Measurements from ENCODE around the gene UBE2E2.
A peak's percentile ranks its signal among the peaks of the same experiment; 100 is the strongest.

UBE2E2 gene

DNA sequence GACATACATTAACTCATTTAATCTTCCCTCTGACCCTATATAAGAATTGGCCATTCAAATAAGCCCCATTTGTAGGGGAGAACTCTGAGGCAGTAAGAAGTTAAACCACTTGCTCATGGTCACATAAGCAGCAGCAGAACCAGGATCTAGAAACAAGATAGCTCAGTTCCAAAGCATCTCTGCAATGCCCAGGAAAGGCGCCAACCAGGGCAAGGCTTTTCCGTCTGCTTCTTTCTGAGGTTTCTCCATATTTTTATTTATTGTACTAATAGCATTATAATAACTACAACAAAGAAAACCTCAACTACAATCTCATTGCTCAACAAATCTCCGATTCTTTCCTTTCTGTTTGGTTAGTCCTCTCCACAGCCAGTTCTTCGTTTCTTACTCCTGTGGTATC is 4.3 kb upstream of the UBE2E2 start:
- no peak for DNase-seq

DNA sequence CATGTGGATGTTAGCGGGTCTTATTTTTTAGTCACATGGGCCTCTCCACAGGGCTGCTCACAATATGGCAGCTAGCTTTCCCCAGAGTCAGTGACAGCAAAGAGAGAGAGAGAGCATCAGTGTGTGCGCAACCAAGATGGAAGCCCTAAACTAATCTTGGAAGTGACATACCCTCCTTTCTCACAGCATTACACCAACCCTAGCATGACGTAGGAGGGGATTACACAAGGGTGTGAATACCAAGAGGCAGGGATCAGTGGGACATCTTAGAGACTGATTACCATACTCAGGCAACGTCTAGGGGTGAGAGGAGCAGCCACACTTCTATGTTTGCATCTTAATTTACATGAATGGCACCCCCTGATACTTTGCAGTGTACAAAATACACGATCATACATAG is 3.5 kb upstream of the UBE2E2 start:
- DNase-seq, result no peak

DNA sequence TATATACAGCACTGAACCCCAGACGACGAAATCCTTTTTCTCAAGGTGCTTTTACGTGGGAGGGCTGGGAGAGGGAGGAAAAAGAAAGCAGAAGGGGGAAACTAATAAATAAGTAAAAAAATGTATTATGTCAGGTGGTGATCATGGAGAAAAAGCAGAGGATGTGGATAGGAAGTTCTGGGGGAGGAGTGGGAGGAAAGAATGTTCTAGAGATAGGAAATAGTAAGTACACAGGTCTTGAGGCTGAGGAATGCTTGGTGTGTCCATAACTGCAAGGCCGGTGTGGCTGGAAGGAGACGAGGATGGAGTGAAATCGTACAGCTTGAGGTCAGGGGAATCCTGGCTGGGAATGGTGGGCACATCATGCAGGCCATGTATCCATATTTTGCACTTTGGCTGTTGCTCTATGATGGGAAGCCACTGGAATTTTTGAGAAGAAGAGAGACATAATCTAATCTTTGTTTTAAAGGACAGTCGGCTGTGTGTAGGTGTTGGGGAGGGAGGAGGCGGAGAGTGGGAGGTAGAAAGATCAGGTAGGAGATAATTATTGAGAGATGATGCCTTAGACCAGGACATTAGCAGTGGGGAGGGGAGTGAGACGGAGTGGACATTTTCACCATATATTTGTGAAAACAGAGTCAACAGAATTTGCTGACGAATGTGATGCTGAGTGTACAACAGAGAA is 1.8 kb upstream of the UBE2E2 start:
- no peak for DNase-seq

DNA sequence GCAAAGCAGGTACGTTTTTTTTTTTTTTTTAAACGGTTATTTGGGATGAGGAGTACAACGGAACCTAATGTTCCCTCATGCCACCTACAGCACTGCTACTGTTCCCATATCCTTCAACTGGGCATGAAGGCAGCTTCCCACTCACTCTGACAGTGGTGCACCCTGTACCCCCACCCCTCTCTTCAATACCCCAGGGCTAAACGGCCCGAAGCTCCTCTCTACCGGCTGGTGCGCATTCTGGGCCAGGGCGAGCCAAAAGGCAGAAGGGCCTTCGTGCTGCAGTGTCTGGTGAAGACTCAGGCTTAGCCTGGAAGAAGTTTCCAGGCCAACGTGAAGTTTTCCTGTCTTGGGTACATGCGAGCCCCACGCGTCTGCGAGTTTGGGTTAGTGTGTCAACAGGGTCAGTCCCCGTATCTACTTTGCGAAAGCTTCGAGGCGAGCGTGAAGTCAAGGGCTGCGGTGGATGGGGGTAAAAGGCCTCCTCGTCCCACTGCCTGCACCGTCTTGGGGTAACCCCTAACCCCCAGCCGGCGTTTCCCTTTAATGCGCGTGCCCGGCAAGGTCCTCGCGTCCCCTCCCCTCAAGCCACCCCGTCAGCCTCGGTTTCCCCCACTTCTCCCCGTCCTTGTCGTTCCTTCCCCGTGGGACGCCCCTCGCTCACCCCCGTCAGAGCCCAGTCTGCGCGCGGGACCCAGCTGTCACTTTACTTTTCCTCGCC is 765 bp upstream of the UBE2E2 start:
- no peak for DNase-seq

DNA sequence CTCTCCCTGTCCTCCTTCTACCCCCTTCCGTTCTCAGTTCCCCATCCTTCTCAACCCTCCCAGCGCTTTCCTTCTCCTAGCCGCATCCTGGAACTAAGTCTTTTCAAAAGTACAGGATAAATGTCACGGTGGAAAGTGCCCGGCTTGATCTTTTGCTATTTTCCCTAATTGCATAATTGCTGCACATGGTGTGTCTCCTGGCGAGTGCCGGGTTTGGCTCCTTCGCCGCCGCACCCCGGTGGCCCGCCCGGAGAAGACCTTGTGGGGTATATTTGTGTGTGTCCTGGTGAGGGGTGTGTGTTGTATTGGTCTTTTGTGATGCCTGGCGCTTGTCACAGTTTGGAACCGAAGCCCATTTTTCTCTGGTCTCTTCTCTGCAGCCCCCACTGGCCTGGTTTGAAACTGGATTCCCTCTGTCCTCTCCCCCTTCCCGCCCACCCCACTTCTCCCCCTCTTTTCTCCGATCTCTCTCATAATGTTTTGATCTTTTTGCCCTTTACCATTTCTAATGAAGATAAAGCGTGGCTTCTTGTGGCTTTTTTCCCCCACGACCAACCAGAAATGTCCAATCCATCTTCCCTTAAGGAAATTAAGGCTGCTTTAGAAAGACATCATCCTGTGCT is 692 bp downstream of the UBE2E2 start:
- no peak for DNase-seq

DNA sequence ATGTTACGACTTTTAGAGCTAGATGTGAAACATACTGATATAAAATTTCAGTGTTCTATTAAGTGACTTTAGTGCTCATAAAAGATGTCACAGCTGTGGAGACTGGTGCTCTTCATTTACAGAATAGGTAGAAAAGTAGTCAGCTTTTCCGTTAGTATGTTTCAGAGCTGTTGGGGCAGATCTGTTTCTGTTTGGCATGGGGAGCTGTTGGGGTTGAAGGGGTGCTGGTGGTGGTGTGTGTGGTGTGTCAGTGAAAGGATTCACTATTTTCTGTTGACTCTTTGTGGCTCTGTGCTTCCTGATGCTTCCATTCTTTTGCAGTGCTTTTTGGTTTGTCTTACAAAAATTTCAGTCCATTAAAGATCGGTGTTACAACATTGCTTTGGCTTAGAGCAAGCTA is 3.2 kb downstream of the UBE2E2 start:
- no peak for DNase-seq

DNA sequence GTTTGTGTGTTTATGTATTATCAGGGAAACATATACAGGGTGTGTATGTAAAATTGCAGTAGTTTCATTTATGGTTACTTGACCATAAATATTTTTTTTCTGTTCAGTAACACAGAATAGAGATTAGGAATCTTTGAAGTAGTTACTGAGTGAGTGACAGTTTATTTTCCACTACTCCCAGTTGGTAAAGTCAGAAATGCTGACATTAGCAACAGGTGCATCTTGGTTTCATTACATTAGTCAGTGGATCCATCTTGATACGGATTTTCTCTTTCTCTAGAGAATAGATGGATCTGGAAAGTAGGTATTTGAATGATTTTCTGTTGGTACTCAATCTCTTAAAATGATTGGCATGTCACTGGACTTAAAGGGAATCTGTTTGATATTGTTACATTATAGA is 6.0 kb downstream of the UBE2E2 start:
- no peak for DNase-seq

DNA sequence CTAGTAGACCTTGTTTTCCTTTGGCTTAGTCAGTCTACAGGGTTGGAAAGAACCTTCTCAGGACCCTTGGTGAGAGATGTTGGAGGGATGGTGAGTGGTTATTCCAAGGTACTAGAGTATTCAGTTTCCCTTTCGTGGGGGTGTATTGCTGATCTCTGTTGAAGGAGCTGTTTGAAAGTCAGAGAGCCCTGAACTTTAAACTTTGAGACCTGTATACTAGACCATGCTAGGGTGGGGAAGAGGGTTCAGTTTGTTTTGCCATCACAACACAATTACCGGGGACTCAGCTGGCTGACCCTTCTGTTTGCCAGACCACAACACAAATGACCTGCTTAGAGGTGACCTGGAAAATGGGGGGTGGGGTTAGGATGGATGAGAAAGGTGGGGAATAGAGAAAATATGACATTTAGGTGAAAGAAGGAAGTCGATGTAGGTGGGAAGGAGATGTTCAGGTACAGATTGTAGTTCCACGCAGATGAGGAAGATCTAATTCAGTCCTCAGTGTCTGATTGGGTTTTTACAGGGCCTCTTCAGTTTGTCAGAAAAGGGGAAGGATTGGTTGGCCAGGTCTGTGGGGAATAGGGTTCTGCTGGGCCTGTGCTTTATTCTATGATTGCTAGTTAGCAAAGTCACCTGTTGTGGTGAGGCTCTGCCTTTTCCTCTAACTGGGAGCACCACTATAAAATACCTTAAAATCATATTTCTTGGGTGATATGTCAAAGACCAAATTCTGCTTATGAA is 6.8 kb downstream of the UBE2E2 start:
- no peak for DNase-seq

DNA sequence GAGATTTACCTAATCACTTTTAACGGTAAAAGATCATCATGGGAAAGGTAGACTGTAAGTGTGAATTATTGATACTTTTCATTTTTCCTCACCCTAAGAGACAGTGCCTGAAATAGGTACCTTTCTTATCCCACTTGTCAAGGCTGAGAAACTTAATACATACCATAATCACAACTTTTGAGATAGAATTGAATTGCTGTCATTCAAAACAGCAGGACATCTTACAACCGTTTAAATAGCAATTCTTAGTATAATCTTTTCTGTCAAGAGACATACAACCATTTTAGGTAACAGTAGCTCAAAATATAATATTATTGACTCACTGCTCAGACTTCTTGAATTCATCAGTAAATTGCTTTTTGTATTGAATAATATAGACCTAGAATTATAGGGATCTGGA is 10.7 kb downstream of the UBE2E2 start:
- DNase-seq, result no peak

DNA sequence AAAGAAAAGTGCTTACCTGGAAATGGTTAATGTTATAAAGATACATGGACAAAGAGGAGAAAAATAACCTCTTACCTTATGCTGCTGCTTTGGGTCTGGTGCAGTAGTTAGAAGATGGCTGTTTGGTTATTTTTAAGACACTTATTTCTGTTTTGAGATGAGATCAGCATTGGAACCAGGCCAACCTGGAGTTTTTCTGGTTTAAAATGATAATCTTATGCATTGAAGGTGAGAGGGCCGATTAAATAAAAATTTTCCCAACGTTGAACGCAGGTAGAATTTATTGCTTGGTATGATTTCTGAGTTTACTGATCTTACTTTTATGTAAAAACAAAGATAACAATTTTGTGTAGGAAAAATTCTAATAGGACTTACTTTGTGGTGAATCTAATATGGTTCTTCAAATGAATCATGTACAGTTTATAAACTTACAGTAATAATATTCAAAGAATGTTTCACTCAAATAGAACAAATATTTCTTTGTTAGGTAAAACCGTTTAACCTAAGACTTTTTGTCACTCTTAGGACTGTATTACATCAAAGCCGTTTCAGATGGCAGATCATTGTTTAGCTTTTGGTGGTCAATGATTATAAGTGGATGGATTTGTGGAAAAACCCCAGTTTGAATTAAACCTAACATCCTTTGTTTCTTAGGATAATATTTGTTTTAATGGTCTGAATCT is 14.9 kb downstream of the UBE2E2 start:
- no peak for DNase-seq

DNA sequence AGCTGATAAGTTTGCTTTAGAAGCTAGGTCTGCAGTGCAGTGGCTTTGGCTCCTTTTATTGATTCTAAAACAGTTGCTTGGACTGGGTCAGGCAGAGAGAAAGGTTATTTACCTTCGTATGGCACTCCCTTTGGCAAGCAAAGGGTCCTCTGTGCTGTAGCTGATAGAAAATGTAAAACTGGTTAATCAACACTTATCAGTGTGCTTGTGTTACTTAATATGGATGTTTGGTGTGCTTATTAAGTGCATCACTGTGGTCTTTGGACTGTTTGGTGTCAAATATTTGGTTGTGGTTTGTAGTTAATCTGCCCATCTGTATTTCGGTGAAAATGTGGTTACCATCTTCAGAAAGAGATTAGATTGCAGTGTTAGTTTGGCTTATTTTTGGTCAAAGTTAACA is 16.0 kb downstream of the UBE2E2 start:
- no peak for DNase-seq

DNA sequence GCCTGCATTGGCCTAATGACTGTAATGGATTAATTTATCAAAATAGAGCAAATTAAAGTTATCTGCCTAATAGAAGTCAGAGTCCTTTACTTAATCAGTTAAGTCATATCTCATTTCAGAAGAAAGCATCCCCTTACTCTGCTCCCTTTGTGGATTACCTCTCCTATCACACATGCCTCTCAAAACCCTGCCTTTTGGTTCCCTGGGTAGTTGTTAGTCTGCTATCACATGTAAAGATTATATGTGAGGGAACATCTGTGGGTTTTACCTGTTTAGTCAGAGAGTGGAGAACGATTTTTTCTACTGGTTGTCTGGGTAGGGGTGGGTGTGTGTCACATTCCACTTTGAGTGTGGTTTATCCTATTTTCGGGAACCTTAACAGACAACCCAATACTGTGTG is 16.4 kb downstream of the UBE2E2 start:
- DNase-seq, result no peak

DNA sequence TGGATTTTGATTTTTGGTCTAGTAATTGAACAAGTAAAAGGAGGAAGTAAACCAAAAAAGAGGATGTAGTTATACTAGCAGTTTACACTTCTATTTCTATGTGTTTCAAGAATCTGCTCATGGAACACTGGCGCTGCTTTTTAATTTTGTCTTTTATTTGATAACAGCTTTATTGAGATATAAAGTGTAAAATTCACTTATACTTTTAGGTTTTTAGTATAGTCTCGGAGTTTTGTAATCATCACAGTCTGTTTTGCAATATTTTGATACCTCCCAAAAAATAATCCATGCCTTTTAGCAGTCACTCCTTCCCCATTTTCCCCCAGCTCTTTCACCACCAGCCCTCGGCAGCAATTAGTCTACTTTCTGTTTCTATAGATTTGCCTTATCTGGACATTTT is 18.0 kb downstream of the UBE2E2 start:
- no peak for DNase-seq

DNA sequence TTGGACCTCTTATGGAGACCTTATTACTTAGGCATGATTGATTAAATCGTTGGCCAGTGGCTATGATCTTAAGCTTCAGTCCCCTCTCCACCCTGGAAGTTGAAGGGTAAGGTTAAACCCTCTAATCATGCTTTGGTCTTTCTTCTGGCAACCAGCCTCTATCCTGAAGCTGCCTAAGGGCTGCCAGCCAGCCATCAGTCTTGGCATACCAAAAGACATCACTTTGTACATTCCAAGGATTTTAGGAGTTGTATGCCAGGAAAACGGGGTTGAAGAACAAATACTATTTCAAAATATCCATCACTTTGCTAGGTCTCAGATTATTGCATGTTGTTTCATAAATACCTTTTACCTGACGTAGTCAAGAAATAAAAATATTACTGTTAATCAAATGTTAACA is 28.9 kb downstream of the UBE2E2 start:
- peak in 1 of 2 experiments; percentile 3 for DNase-seq

DNA sequence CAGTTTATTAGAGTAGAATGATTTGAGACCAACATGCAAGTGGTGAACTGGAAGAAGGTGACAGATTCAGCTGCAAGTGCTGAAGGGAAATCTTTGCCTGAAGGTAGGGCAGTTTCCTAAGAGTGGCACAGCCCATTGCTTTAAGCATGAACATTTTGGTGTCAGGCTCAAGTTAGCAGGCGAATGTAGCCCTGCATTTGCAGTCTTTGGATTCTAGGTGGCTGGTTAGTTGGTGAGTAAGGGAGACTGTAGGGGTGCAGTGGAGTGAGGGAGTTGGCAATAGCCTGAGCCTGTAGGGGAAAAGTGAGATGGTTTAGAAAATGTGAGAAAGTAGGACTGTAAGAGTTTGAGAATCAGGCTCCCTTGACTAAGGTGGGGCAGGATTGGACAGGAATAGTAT is 29.7 kb downstream of the UBE2E2 start:
- DNase-seq, result no peak

DNA sequence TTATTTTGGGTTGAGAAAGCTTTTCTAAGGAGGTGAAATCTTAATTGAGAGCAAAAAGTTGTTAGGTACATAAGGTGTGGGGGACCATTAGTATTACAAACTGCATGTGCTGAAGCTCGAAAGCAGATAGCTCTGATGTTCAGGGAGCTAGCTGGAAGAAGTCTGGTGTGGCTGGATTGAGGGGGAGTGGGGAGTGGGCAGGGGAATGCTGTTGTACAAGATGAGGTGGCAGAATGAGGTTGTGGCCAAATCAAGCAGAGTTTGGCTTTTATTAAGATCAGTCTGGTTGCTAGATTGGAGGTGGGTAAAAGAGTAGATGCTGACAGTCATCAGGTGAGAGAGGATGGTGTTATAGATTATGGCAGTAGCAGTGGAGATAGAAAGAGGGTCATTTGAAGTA is 32.1 kb downstream of the UBE2E2 start:
- DNase-seq, result no peak

DNA sequence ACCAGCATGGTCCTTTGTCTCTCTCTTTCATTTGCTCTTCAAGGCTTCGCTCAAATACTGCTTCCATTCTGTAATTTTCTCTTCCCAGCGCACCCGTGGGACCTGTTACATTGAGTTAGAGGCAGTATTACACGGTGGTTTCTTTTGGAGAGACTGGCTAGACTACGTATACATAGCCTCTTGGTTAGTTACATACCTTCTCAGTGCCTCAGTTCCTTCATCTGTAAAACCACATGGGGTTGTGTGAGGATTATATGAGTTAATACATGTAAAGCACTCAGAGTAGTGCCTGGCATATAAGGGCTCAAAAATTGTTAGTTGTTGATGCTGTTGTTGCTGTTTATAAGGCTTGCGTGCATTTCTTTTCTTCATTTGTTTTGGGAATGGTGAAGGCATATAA is 33.8 kb downstream of the UBE2E2 start:
- DNase-seq, result no peak

DNA sequence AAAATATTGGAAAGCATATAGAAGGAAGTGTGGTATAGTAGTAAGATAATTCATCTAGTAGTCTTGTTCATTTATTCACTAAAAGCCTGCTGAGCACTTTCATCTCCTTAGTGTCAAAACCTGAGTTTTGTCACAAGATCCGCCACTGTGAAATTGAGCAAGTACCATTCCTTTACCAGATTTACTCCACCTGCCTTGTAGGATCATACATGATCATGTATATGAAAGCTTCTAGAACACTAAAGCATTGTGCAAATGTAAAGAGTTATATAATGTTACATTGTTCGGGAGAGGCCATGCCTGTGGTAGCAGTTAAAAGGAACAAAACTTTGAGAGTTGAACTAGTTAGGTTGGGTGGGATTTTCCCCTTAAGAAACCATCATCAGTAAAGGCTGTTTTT is 35.0 kb downstream of the UBE2E2 start:
- DNase-seq, result no peak

DNA sequence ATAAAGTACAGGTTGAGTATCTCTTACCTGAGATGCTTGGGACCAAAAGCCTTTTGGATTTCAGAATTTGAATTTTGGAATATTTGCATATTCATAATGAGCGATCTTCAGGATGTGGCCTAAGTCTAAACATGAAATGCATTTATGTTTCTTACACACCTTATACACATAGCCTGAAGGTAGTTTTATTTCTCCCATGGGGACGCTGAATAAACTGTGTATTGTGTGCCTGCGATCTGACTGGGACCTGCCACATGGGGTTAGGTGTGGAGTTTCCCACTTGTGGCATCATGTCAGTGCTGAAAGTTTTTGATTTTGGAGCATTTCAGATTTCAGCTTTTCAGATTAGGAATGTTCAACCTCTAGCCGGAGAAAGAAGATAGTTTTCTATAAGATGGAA is 35.5 kb downstream of the UBE2E2 start:
- DNase-seq, result no peak

DNA sequence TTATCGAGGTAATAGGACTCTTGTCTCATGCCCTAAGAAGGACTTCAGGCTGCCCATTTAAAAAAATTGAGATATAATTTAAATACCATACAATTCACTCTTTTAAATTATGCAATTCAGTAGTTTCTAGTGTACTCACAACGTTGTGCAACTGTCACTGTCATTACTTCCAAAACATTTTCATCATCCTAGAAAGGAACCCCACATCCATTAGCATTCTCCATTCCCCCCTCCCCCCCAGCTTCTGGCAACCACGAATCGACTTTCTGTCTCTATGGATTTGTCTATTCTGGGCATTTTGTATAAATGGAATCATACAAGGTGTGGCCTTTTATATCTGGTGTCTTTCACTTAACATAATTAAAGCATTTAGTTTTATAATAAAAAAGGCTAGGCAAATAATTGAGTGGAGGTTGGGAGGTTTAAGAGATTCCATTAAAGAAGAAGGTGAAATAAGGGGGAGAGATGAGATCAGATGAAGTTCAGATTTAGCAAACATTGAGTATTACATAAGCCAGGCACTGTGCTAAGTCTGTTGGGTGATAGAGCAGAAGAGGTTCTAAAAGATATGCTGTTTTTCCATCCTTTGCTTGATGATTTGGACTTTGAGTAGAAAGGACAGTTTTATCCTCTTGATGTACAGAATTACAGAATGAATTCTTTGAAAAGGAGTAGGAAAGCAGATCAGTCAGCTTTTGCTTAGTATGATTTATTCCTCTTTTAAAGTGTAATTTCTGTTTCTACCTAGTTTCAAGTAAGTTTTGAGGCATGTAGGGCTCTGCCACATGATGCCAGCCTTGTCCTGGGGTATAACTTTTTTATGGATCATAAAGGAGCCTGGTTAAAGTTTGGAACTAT is 36.3 kb downstream of the UBE2E2 start:
- no peak for DNase-seq

DNA sequence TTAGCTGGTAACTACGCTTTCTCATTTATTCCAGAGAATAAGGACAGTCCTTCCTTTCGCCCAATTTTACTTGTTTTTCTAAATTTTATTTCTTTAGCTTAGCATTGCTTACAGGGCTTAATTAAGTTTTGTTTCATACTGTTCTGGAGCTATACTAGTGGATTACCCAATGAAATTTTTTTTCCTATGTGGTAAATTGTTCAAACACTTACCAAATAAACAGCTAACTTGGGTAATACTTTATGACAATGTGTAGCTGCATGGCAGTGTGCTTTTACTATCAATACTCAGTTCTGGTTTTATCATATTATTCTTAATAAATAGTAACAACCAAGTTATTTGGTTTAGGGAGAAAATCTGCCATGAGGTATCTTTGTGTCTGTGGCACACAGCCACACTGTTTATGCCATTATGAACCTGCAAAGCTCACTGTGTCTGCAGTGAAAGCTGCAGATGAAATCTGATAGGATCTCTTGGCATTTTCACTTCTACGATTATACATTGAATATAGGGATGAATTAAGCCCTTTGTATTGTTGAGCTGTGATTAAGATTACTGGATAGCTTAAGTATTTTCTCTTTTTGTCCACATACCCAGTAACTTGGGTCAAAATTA is 37.2 kb downstream of the UBE2E2 start:
- peak in 1 of 2 experiments; percentile 5 for DNase-seq

DNA sequence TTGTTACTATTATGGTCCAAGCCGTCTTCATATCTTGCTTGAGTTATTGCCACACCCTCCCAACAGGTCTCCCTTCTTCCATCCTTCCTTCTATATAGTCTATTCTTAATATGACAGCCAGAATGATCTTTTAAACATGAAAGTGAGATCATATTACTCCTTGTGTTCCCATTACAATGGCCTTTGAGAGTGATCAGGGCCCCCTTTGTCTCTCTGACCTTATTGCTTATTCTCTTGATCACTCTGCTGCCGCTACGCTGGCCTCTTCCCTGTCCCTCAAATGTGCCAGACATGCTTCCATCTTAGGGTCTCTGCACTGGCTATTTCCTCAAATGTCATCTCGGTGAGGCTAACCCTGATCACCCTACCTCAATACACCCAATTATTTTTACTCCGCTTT is 38.1 kb downstream of the UBE2E2 start:
- DNase-seq, result no peak

All from NCI-H446 (cell line).